DMS114 treated with DMSO at 0.1 percent for 48 hours (cell line): Measurements from ENCODE around the gene ENTPD2.

Experiments used
- DNase-seq: peaks from one replicate; lab custom pipeline; 2025; ENCODE audit not compliant: unreplicated experiment; lab: John Stamatoyannopoulos, UW

The ENTPD2 gene

GRCh38 chr9:137018761-137019559 is 34.9 kb downstream of the ENTPD2 start:
- DNase-seq = no peak

GRCh38 chr9:137017791-137018497 is 35.9 kb downstream of the ENTPD2 start:
- no peak for DNase-seq

- no peak for DNase-seq
These were observed 36.8 kb downstream of the ENTPD2 start for GRCh38 chr9:137017071-137017470.

GRCh38 chr9:137016436-137016835 is 37.4 kb downstream of the ENTPD2 start:
- no peak for DNase-seq

GRCh38 chr9:137015976-137016375 is 37.9 kb downstream of the ENTPD2 start:
- DNase-seq = no peak

- no peak for DNase-seq
These were observed 38.3 kb downstream of the ENTPD2 start for GRCh38 chr9:137015540-137015930.

GRCh38 chr9:137014776-137015539 is 38.9 kb downstream of the ENTPD2 start:
- DNase-seq = no peak

- DNase-seq = no peak
These were observed 39.7 kb downstream of the ENTPD2 start for GRCh38 chr9:137014166-137014565.

- DNase-seq = no peak
These were observed 40.3 kb downstream of the ENTPD2 start for GRCh38 chr9:137013571-137013940.

- DNase-seq = no peak
These were observed 40.9 kb downstream of the ENTPD2 start for GRCh38 chr9:137012694-137013570.

- no peak for DNase-seq
These were observed 41.8 kb downstream of the ENTPD2 start for GRCh38 chr9:137011907-137012675.

- no peak for DNase-seq
These were observed 42.7 kb downstream of the ENTPD2 start for GRCh38 chr9:137011156-137011555.

GRCh38 chr9:137009938-137010732 is 43.7 kb downstream of the ENTPD2 start:
- DNase-seq = no peak

GRCh38 chr9:137009217-137009616 is 44.6 kb downstream of the ENTPD2 start:
- DNase-seq = no peak

- DNase-seq = no peak
These were observed 45.5 kb downstream of the ENTPD2 start for GRCh38 chr9:137008312-137008711.

GRCh38 chr9:137007816-137008270 is 46.0 kb downstream of the ENTPD2 start:
- DNase-seq = no peak

GRCh38 chr9:137007108-137007815 is 46.6 kb downstream of the ENTPD2 start:
- no peak for DNase-seq
